Measurements from ENCODE around the gene SLC2A6. TPM values are rescaled to one million over a fixed set of nuclear protein-coding genes. Genes with fewer than 3 reads are reported as not detected.
A peak's percentile ranks its signal among the peaks of the same experiment; 100 is the strongest.

Gene SLC2A6
- total RNA-seq, 1 donor from 2014 or later, result 29.2 TPM

DNA sequence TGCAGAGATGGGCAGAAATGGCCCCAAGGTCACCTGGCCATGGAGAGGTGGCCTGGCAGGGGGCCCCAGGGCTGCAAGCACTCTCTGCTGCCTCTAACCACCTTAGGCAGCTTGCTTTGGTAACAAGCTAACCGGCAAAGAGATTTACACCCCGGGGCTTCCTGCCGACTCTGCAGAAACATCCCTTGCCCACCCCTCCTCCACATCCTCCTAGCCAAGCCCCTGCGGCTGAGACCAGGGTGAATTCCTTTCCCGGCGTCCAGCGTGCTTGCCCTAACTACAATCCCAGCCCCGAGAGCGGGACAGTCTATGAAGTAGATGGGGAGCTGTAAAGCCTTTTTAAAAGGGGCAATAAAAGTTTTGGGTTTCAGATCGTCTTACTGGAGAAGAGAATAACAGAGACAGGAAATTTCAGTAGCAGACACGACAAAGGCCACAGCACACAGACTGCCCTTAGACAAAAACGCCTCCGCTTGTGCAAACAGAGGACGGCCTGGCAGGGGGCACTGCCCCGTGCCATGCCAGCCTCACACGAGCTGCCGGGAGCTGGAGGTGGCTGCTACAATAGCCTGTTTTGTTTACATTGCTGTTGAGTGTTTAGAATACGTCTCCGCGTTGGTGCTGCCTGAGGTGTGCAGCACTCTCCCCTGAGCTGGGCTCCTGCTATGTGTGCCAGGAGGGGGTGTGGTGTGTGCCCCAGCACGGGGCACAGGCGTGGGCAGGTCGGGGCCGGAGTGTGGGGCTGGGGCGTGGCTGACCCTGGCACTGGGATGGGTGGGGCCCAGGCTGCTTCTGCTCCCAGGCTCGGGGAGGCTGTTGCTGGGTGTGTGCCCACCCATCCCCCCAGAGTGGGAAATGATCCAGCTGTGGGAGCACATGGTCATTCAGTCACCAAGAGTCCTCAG, 30.5 kb upstream of the SLC2A6 start:
- TF ChIP-seq, protein P1, sequence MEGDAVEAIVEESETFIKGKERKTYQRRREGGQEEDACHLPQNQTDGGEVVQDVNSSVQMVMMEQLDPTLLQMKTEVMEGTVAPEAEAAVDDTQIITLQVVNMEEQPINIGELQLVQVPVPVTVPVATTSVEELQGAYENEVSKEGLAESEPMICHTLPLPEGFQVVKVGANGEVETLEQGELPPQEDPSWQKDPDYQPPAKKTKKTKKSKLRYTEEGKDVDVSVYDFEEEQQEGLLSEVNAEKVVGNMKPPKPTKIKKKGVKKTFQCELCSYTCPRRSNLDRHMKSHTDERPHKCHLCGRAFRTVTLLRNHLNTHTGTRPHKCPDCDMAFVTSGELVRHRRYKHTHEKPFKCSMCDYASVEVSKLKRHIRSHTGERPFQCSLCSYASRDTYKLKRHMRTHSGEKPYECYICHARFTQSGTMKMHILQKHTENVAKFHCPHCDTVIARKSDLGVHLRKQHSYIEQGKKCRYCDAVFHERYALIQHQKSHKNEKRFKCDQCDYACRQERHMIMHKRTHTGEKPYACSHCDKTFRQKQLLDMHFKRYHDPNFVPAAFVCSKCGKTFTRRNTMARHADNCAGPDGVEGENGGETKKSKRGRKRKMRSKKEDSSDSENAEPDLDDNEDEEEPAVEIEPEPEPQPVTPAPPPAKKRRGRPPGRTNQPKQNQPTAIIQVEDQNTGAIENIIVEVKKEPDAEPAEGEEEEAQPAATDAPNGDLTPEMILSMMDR (conservative IDR thresholded peaks at IDR 0.05; ENCODE audit: low read depth, low read length), result peak; percentile 16
- DNase-seq (ENCODE audit: low read depth), result no peak
- peak overlapping the region; percentile 4 for H3K4me3 ChIP-seq (ENCODE audit: low read depth, low read length)

DNA sequence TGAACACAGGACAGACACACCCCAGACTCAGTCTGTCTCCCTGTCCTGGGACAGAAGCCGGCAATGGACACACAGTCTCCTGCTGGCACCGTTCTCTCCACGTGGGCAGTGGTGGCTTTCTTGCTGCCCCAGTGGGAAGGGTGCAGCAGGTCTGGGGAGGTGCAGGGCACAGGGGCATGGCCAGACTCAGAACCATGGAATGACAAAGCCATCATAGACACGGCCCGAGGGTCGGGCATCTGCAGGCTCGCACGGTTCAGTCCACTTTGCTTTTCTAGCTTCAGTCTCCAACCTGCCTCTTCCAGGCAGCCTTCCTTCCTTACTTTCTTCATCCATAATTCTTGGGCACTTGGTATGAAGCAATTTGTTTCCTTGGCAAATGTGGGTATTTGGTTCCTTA, 29.1 kb upstream of the SLC2A6 start:
- TF ChIP-seq, protein P1 (conservative IDR thresholded peaks at IDR 0.05; ENCODE audit: low read depth, low read length), result no peak
- no peak overlapping the region for H3K4me3 ChIP-seq (ENCODE audit: low read depth, low read length)
- no peak for DNase-seq (ENCODE audit: low read depth)

DNA sequence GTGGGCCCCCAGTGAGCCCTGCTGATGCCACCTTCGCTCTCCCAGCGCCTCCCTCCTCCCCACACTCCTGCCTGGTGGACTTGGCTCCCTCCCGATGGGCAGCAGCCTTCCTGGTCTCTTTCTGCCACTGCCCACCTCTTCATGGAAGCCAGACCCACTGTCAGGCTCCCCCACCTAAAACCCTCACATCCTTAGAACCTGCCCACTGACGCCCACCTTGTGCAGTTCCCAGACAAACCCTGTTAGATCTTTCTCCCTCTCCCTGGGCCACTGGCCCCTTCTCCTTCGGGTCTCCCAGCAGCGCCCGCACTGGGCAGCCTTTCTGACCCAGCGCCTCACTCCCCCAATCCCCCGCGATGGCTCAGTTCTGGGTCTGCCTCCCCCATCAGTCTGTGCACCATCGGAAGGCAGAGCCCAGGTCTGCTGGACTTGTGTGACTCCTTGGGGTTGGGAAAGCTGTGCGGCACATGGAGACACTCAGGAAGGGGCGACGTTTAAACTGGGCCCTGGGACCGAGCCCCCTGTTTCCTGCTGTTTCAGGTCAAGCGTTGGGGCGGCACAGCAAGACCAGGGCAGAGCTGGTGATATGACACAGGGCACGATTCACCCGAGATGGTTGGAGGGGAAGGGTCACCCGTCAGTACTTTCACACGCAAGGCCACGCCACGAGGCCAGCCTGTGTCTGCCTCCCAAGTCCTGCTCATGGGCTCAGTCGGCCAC, 28.5 kb upstream of the SLC2A6 start:
- no peak for DNase-seq (ENCODE audit: low read depth)
- no peak overlapping the region for H3K4me3 ChIP-seq (ENCODE audit: low read depth, low read length)
- TF ChIP-seq, protein P1 (conservative IDR thresholded peaks at IDR 0.05; ENCODE audit: low read depth, low read length), result no peak

DNA sequence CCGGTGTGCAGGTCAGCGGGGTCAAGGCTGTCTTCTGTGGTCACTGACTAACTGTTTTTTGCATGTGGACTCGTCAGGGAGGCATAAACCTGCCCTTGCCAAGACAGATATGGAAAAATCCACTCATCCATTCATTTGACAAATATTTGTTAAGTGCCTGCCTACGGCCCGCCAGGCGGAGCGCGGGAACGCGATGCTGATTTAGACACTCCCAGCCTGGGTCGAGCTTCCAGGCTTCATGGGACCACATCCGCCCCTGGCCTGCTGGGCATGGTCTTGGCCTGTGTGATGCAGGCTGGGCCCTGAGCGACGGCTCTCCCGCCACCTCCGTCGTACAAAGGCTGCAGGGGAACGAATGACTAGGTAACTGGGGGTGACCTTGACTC, 27.7 kb upstream of the SLC2A6 start:
- TF ChIP-seq, protein P1 (conservative IDR thresholded peaks at IDR 0.05; ENCODE audit: low read depth, low read length), result no peak
- peak; percentile 1 for DNase-seq (ENCODE audit: low read depth)
- H3K4me3 ChIP-seq (ENCODE audit: low read depth, low read length), result no peak overlapping the region

DNA sequence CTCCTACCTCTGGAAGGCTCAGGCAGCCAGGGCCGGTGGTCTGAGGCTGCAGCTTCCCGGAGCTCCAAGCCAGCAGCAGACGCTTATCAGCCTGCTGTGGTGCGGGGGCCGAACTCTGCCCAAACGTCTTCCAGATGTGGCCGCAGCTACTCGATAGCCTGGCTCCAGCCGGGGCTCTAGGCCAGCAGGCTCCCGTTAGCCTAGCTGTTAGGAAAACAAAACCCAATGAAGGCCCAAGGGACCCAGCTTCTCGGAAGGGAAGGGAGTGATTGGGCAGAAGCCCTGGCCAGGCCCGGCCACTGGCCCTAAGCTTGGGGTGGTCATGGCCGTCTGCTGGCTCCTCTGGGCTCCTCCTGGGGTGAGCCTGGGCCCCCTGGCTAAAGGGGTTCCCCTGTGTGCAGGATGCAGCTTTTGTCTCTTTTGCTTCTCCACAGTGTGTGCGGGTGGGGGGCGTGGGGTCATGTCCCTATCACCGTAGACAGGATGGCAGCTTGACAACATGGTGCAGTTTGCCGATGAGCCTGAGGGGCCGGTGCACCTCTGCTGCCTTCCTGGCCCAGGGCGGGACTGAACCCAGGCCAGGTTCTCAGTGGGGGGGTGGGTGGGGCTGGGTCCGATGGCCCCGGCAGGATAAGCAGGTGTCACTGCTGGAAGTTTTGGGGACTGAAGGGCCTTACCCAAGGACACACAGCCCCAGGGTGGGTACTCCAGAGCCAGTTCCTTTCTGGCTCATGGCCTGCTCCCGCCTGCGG, 27.2 kb upstream of the SLC2A6 start:
- no peak for DNase-seq (ENCODE audit: low read depth)

DNA sequence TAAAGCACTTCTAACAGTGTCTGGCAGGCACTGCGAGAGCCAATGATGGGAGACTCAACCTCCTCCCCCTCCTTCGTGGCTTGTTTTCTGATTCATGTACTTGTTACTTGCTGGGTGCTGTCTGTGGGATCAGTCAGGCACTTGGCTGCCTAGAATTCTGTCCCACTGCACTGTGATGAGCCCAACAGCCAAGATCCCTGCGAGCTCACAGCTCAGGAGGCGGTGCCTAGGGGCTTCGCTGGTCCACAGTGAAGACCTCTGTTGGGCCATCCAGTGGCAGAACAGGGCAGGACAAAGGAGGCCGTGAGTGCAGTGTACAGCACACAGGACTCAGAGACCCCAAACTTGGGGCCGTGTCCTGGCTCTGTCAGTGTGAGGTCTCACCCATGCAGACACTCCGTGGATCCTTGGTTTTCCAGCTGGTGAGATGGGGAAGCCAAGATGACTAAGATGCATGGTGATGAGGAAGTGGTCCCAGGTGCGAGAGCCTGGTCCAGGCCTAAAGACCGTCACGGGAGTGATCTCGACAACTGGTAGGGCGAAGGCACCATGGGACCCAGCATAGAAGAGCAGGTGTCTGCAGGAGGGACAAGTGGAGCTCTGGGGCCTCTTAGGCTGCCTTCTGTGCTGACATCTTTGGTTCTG, 26.4 kb upstream of the SLC2A6 start:
- TF ChIP-seq, protein P1 (conservative IDR thresholded peaks at IDR 0.05; ENCODE audit: low read depth, low read length), result no peak
- DNase-seq (ENCODE audit: low read depth), result no peak
- no peak overlapping the region for H3K4me3 ChIP-seq (ENCODE audit: low read depth, low read length)

More for the DNA sequence above, 27.2 kb upstream of the SLC2A6 start:
- TF ChIP-seq, protein P1 (conservative IDR thresholded peaks at IDR 0.05; ENCODE audit: low read depth, low read length), result no peak
- H3K4me3 ChIP-seq (ENCODE audit: low read depth, low read length), result no peak overlapping the region

All from epithelial cell of proximal tubule (primary cell).